Skeletal muscle tissue (tissue), 4 donors: Measurements from ENCODE around the gene OCA2. TPM values are rescaled to one million over a fixed set of nuclear protein-coding genes. Genes with fewer than 3 reads are reported as not detected.

Experiments used
- H3K27ac ChIP-seq: one replicate; pipeline ENCODE4 v1.7.0; 2013; ENCODE audit warnings: mild to moderate bottlenecking, low read depth, low read length, inconsistent platforms
- H3K27me3 ChIP-seq, 3 donors: one replicate each; pipeline ENCODE4 v1.7.0; 2013; ENCODE audit warnings: low read length in 3 of 3; ENCODE audit not compliant: control insufficient read depth in 3 of 3, insufficient read depth in 3 of 3
- H3K36me3 ChIP-seq, 3 donors: one replicate each; pipeline ENCODE4 v1.7.0; 2013; ENCODE audit warnings: low read length in 3 of 3; ENCODE audit not compliant: control insufficient read depth in 3 of 3, insufficient read depth in 3 of 3
- H3K4me1 ChIP-seq, 3 donors: one replicate each; pipeline ENCODE4 v1.7.0; 2013; ENCODE audit warnings: low read length in 3 of 3, mild to moderate bottlenecking in 3 of 3; ENCODE audit not compliant: control insufficient read depth in 3 of 3, insufficient read depth in 3 of 3
- H3K4me3 ChIP-seq, 3 donors: one replicate each; pipeline ENCODE4 v1.7.0; 2013; ENCODE audit warnings: low read length in 3 of 3
- H3K9ac ChIP-seq, 3 donors: one replicate each; pipeline ENCODE4 v1.7.0; 2013; ENCODE audit warnings: low read length in 3 of 3, mild to moderate bottlenecking in 3 of 3, moderate library complexity in 2 of 3, low read depth in 1 of 3
- H3K9me3 ChIP-seq, 3 donors: one replicate each; pipeline ENCODE4 v1.7.0; 2013; ENCODE audit warnings: low read length in 3 of 3; ENCODE audit not compliant: control insufficient read depth in 3 of 3
- total RNA-seq: library from RNA; depleted of rRNA; stranded (reverse); fragments of >200 nt; gene quantifications from one replicate; pipeline ENCODE4 v1.2.3, GENCODE V29; 2014
- donor health status: Osteomylitis.

The OCA2 gene
- total RNA-seq, 1 donor from 2014 or later = 5.7 TPM

- H3K4me1 ChIP-seq = no peaks in the 10 kb centered on the region
- H3K36me3 ChIP-seq = no peaks in the 10 kb centered on the region
- H3K27ac ChIP-seq = no peak overlapping the region
- no peaks in the 10 kb centered on the region for H3K9me3 ChIP-seq
- no peak overlapping the region for H3K4me3 ChIP-seq
- H3K9ac ChIP-seq = no peak overlapping the region
- H3K27me3 ChIP-seq = no peaks in the 10 kb centered on the region
Observed at GRCh38 chr15:28030801-28031200, 68.3 kb downstream of the OCA2 start.

- no peaks in the 10 kb centered on the region for H3K36me3 ChIP-seq
- no peak overlapping the region for H3K4me3 ChIP-seq
- no peak overlapping the region for H3K9ac ChIP-seq
- H3K4me1 ChIP-seq = no peaks in the 10 kb centered on the region
- no peaks in the 10 kb centered on the region for H3K9me3 ChIP-seq
- H3K27me3 ChIP-seq = peaks cover 0 to 3% (median 0%) of the 10 kb centered on the region in 3 donors
- no peak overlapping the region for H3K27ac ChIP-seq
Observed at GRCh38 chr15:28027714-28028076, 71.4 kb downstream of the OCA2 start.

GRCh38 chr15:28026764-28027713 is 72.1 kb downstream of the OCA2 start:
- Histone ChIP-seq H3K4me1 (no peaks in the 10 kb centered on the region), H3K9me3 (no peaks in the 10 kb centered on the region), H3K27me3 (peaks cover 0 to 3% (median 0%) of the 10 kb centered on the region in 3 donors), H3K9ac (no peak overlapping the region), H3K27ac (no peak overlapping the region), H3K4me3 (no peak overlapping the region), H3K36me3 (no peaks in the 10 kb centered on the region)

- Histone ChIP-seq H3K9ac (no peak overlapping the region), H3K9me3 (no peaks in the 10 kb centered on the region), H3K36me3 (no peaks in the 10 kb centered on the region), H3K4me3 (no peak overlapping the region), H3K4me1 (no peaks in the 10 kb centered on the region), H3K27ac (no peak overlapping the region), H3K27me3 (peaks cover 0 to 3% (median 0%) of the 10 kb centered on the region in 3 donors)
Observed at GRCh38 chr15:28026221-28026620, 72.9 kb downstream of the OCA2 start.

- no peaks in the 10 kb centered on the region for H3K9me3 ChIP-seq
- H3K36me3 ChIP-seq = no peaks in the 10 kb centered on the region
- H3K4me3 ChIP-seq = no peak overlapping the region
- H3K9ac ChIP-seq = no peak overlapping the region
- no peaks in the 10 kb centered on the region for H3K4me1 ChIP-seq
- no peak overlapping the region for H3K27ac ChIP-seq
- H3K27me3 ChIP-seq = peaks cover 0 to 3% (median 0%) of the 10 kb centered on the region in 3 donors
Observed at GRCh38 chr15:28025413-28025812, 73.7 kb downstream of the OCA2 start.

GRCh38 chr15:28024889-28025250 is 74.2 kb downstream of the OCA2 start:
- Histone ChIP-seq H3K9ac (no peak overlapping the region), H3K4me3 (no peak overlapping the region), H3K36me3 (no peaks in the 10 kb centered on the region), H3K27ac (no peak overlapping the region), H3K4me1 (no peaks in the 10 kb centered on the region), H3K9me3 (no peaks in the 10 kb centered on the region), H3K27me3 (peaks cover 0 to 3% (median 0%) of the 10 kb centered on the region in 3 donors)

- Histone ChIP-seq H3K4me1 (no peaks in the 10 kb centered on the region), H3K4me3 (no peak overlapping the region), H3K36me3 (no peaks in the 10 kb centered on the region), H3K27me3 (peaks cover 0 to 3% (median 0%) of the 10 kb centered on the region in 3 donors), H3K27ac (no peak overlapping the region), H3K9me3 (no peaks in the 10 kb centered on the region), H3K9ac (no peak overlapping the region)
Observed at GRCh38 chr15:28023933-28024888, 74.9 kb downstream of the OCA2 start.

- no peak overlapping the region for H3K27ac ChIP-seq
- H3K27me3 ChIP-seq = peaks cover 0 to 3% (median 0%) of the 10 kb centered on the region in 3 donors
- no peak overlapping the region for H3K9ac ChIP-seq
- no peak overlapping the region for H3K4me3 ChIP-seq
- H3K36me3 ChIP-seq = no peaks in the 10 kb centered on the region
- H3K4me1 ChIP-seq = no peaks in the 10 kb centered on the region
- H3K9me3 ChIP-seq = no peaks in the 10 kb centered on the region
Observed at GRCh38 chr15:28023422-28023821, 75.7 kb downstream of the OCA2 start.

- Histone ChIP-seq H3K9me3 (no peaks in the 10 kb centered on the region), H3K4me1 (no peaks in the 10 kb centered on the region), H3K27ac (no peak overlapping the region), H3K9ac (no peak overlapping the region), H3K4me3 (no peak overlapping the region), H3K27me3 (peaks cover 0 to 3% (median 0%) of the 10 kb centered on the region in 3 donors), H3K36me3 (no peaks in the 10 kb centered on the region)
Observed at GRCh38 chr15:28022961-28023360, 76.2 kb downstream of the OCA2 start.

- Histone ChIP-seq H3K4me3 (no peak overlapping the region), H3K9me3 (no peaks in the 10 kb centered on the region), H3K27me3 (peaks cover 0 to 3% (median 0%) of the 10 kb centered on the region in 3 donors), H3K9ac (no peak overlapping the region), H3K4me1 (no peaks in the 10 kb centered on the region), H3K36me3 (no peaks in the 10 kb centered on the region), H3K27ac (no peak overlapping the region)
Observed at GRCh38 chr15:28022181-28022580, 76.9 kb downstream of the OCA2 start.
